Transverse colon (tissue), 4 donors: Measurements from ENCODE around the gene FUT9.

Experiments
- POLR2A ChIP-seq: fragments of 450-650 bp; IDR thresholded peaks from one replicate; pipeline ENCODE4 v1.6.1; 2016; ENCODE audit warnings: antibody characterized with exemption, mild to moderate bottlenecking, moderate library complexity
- POLR2AphosphoS5 ChIP-seq, 3 donors: sonication (generic); formaldehyde crosslinking; IDR thresholded peaks; one replicate each; pipeline ENCODE4 v1.6.1; 2016; ENCODE audit warnings: antibody characterized with exemption in 3 of 3
- TF ChIP-seq, protein P1 (sequence below), 5 experiments: fragments of 200-600 bp in 3 of 5; fragments of 450-650 bp in 2 of 5; sonication (generic) in 3 of 5; IDR thresholded peaks; 1 replicate in 2 of 5; 2 replicates in 3 of 5; pipeline ENCODE4 v1.5.1; 2016 to 2017; ENCODE audit warnings: antibody characterized with exemption in 5 of 5, inconsistent platforms in 3 of 5, mild to moderate bottlenecking in 2 of 5, moderate library complexity in 1 of 5

DNA sequence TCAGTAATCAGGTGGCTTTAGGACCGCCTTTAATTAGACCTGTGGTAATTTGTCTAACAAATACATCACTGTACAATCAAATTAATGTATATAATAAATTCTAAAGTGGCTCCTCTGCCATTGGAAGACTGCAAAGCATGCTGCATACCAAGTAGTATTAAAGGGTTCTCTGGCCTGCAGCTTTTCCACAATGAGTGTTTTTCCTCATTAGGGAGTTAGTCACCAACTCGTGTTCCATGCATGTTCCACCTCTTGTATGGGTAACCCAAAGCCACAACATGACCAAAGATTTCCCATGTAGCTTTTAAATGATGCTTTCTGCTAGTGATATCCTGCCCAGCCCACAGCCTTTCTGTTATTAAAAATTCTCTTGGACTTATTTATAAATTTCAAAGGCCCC is 218.7 kb downstream of the FUT9 start:
- no peak for TF ChIP-seq POLR2AphosphoS5 (IDR thresholded peaks at IDR 0.05)
- TF ChIP-seq, protein P1, sequence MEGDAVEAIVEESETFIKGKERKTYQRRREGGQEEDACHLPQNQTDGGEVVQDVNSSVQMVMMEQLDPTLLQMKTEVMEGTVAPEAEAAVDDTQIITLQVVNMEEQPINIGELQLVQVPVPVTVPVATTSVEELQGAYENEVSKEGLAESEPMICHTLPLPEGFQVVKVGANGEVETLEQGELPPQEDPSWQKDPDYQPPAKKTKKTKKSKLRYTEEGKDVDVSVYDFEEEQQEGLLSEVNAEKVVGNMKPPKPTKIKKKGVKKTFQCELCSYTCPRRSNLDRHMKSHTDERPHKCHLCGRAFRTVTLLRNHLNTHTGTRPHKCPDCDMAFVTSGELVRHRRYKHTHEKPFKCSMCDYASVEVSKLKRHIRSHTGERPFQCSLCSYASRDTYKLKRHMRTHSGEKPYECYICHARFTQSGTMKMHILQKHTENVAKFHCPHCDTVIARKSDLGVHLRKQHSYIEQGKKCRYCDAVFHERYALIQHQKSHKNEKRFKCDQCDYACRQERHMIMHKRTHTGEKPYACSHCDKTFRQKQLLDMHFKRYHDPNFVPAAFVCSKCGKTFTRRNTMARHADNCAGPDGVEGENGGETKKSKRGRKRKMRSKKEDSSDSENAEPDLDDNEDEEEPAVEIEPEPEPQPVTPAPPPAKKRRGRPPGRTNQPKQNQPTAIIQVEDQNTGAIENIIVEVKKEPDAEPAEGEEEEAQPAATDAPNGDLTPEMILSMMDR (IDR thresholded peaks at IDR 0.05): no peak
- TF ChIP-seq POLR2A: no peak
